ENCODE data around the gene EVX2.

The EVX2 gene

DNA sequence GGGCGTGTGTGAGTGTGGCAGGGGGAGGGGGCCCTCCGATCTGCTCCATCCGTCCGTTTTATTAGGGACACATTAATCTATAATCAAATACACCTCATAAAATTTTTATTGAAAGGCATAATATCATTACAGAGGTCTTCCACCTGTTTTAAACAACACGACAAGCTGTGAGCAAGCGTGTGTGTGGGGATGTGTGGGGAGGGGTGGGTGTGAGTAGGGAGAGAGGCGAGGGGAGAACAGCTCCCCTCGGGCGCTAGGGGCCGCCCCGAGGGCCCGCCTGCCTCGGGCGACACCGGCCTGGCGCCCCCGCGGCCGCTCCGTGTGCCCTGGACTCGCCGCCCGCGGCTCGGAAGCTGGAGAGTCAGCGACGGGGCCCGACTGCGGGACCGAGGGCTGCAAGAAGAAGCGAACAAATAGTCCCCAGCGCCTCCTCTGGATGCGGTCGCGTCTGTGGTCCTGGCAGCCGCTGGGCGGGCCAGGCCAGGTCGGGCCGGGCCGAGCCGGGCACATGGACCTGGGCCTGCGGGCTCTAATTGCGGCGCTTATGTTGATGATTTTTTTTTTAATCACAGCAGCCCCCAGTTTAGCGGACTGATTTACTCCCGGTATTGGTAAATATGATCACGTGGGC is 38.4 kb upstream of the EVX2 start:
- no peak for DNase-seq (ENCODE audit: low read depth)

DNA sequence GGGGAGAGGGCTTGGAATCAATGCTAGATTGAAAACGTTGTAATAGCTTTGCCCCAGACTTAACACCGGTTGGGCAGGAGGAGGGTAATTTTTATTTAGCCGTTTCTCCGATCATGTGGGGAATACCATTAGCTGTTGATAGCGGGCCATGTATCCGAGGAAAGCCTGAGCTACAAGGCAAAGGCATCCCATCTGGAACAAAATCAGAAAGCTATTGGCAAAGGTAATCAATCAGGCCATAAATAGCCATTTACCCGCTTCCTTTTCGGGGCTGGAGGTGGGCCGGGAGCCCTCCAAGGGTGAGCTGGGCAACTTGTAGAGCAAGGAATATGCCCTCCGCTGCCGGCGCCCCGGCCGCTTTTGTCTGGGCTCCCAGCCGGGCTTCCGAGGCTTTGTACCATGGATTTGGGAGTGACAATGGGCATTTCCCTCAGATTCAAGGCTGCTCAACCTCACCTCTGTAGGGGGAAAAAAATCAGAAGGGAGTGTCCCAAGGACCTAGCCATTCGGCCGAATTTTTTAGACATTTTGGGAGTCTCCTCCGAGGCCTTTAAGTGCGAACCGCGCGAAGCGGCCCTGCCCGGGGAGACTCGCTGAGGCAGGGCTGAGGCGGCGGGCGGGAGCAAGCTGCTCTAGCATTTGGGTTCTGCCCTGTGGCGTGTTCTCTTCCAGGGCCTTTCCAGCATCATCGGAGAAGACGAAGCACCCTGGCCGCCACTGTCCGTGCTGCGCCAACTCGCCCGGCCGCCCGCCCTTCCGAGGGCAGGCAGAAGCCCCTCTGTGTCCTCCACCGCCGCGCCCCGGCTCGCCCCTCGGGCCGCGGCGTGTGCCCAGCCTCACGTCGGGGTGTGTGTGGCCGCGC is 37.7 kb upstream of the EVX2 start:
- no peak for DNase-seq (ENCODE audit: low read depth)

DNA sequence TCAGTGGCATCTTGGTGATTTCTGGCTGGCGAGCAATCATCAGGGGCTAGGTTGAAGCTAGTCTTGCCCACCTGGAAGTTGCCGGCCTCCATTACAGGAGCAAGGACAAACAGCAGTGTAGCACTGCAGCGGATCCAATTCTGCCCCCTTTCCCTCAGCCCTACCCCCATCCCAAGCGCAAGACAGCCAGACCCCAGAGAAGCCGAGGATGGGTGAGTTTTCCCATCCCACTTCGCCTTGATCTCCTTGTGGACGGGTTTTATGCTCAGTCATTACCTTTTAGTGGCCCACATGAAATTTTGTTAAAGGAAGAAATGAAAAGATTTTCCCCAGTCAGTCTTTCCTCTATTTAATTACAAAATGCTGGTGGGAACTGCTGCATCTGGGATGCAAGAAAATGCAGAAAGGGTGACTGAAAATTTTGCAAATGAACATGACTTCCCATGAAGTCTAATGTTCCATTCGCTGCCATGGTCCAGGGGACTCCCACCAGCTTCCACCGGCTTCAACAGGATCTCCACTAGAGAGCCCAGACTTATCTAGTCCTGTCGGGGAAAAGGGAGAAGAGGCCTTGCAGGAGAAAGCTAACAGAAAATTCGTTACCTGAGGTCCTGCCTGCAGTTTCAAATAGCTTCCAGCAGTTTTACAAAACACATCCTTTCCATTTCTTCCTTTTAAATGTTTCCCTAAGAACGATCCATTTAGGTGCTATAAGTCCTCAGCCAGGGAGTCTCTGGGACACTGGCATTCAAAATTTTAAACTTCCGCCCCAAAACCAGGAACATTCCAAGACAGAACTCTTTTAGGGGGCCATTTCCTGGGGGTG is 36.8 kb upstream of the EVX2 start:
- no peak for DNase-seq (ENCODE audit: low read depth)

DNA sequence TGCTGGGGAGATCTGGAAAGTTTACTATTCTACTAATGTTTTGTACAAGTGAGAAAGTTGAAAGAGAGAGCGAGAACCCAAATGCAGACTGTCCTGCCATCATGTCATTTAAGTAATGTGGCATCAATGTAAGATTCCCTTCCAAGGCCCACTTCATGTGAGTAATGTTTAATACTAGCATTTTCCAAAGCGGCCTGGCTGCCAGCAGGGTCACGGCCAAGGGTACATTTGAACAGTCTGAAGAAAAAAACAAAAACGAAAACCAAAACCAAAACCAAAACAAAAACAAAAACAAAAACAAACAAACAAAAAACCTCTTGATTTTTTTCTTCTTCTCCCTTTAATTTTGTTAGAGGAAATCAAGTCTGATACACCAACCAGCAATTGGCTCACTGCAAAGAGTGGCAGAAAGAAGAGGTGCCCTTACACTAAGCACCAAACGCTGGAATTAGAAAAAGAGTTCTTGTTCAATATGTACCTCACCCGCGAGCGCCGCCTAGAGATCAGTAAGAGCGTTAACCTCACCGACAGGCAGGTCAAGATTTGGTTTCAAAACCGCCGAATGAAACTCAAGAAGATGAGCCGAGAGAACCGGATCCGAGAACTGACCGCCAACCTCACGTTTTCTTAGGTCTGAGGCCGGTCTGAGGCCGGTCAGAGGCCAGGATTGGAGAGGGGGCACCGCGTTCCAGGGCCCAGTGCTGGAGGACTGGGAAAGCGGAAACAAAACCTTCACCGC is 35.0 kb upstream of the EVX2 start:
- no peak for DNase-seq (ENCODE audit: low read depth)

DNA sequence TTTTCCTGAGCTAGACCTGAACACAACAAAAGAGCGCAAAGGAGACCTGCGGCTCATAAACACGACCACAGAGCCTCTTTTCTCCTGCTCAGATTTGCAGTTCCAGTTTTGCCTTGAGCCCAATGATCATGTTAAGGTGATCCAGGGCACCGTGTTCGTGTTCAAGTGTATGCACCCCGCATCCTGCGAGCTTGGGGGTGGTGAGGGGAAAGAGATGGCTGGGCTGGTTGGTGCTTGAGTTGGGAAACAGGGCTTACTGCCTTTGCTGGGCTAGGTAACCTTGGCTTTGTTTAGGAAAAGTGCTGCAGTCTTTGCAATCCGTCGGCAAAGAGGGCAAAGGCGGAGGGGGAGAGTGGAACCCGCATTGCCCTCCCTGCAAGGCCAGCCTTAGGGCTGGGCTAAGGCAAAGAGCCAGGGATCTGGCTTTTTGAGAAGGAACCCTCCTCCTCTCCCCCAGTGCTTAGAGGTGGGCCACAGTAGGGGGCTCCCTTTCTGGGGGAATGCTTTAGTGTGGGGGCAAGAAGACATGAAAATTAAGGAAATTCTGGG is 34.1 kb upstream of the EVX2 start:
- DNase-seq (ENCODE audit: low read depth) = no peak

DNA sequence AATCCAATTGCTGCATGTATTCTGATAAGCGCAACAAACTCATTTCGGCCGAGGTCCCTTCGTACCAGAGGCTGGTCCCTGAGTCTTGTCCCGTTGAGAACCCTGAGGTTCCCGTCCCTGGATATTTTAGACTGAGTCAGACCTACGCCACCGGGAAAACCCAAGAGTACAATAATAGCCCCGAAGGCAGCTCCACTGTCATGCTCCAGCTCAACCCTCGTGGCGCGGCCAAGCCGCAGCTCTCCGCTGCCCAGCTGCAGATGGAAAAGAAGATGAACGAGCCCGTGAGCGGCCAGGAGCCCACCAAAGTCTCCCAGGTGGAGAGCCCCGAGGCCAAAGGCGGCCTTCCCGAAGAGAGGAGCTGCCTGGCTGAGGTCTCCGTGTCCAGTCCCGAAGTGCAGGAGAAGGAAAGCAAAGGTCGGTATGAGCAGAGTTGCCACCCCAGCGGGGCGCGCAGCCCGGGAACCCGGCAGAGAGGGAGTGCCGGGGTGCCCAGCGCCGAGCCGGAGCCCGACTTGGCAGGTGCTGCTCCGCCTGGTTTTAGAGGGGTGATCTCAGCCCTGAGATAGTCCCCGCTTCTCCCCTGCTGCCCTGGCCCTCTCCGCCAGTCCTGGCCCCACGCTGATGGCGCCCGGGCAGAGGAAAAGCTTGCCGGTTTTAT is 33.5 kb upstream of the EVX2 start:
- no peak for DNase-seq (ENCODE audit: low read depth)

DNA sequence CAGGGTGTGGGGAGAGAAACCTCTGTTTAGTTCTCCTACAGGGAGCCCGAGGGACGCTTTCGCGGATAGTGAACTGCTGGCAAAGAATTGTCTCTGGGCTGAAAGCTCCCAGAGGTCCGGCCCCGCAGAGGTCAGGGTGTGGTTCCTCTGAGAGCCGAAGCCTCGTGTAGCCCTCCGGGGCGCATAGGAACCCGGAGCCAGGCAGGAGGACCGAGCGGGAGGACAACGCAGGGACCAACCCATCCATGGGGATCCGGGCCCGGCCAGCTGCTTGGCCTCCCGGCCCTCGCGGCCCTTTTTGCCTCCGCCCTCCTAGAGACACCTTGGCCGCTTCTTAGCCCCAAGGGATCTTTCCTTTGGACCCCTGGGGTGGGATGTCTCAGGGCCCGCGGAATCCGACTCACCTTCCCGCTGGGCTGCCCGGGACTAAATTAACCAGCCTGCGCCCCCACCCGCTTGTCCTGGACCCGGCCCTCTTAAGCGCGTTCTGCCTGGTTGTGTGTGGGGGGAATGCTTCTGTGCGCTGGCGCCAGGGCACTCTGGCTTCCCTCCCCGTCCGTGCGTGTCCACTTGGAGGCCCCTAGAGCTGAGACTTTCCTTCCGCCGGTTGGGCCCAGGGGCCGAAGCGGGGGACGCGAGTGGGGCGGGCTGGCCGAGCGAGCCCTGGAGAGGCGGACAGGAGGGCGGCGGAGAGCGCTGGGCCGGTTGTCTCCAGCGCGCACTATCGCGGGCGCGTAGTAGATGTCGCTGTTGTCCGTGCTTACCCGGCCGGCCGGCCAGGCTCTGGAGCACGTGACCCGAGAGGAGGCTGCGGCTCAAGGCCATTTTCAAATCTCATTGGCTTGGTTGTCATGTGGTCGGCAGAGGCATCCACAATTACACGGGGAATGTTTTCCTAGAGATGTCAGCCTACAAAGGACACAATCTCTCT is 32.4 kb upstream of the EVX2 start, which contains the start of gene HOXD10:
Gene HOXD10, plus strand, starts transcription at position 896 of the 931 bp plus-strand sequence. CDS start 56 bp downstream, outside the sequence.
- DNase-seq (ENCODE audit: low read depth) = no peak

DNA sequence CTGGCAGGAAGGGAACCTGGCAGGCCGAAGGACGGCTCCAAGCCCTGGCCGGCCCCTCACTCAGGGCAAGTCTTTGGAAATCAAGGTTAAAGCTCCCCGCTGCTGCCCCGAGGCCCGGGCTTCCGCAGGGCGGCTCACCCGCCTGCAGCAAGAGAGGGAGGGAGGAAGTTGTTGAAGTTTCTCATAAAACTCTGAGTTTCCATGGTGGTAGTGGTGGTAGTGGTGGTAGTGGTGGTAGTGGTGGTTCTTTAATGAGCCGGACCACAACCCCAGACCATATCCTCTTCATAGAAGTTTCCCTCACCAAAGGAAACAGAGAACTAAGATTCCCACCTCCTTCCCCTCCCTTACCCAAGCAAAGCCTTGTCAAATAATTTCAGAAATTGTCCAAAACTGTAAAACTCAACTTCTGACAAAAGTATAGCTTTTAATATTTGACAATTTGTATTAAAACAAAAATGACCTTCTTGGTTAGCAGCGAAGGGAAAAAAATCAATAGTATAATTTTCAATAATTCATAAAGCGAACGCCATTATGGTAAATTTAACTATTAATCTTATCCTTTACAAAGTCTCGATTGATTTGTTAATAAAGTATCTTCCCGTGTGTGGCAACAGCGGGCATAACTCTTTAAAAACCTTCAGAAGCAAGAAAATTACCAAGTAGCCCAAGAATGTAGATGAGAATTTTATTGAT is 31.3 kb upstream of the EVX2 start:
- no peak for DNase-seq (ENCODE audit: low read depth)

DNA sequence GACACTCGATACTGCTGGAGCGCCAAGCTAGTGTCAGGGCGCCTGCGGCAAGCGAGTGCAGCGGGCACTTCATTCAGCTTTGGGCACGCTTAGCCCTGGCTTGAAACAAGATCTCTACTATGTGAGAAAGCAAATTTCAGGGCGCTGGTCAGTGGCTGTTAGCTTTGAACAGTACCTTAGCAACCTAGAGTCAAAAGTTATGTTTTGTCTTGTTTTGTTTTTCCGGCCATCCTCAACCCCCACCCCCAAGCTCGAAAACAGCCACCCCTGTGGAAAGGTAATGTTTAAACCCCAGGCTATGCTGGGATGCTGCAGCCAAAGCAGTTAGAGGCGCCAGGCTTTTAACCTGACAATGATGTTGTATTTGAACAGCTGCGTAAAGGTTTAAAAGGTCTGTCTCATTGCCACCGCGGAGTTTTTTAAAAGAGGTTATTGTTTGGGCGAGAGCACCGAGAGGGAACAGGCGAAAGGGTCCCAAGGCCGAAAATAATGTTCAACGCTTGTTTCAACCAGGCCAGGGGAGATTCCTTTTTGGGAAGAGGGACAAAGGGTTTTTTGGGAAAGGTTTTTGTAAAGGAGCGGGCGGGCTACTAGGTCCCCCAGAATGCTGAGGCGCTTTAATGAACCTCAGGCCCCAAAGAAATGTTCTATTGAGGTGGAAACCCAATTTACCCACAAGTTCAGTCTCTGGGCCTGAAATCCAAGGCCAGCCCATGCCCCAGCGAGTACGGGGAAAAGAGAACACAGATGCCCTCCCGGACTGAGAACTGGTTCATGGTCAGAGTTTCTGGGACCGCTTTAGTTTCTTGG is 30.6 kb upstream of the EVX2 start:
- DNase-seq (ENCODE audit: low read depth) = no peak

DNA sequence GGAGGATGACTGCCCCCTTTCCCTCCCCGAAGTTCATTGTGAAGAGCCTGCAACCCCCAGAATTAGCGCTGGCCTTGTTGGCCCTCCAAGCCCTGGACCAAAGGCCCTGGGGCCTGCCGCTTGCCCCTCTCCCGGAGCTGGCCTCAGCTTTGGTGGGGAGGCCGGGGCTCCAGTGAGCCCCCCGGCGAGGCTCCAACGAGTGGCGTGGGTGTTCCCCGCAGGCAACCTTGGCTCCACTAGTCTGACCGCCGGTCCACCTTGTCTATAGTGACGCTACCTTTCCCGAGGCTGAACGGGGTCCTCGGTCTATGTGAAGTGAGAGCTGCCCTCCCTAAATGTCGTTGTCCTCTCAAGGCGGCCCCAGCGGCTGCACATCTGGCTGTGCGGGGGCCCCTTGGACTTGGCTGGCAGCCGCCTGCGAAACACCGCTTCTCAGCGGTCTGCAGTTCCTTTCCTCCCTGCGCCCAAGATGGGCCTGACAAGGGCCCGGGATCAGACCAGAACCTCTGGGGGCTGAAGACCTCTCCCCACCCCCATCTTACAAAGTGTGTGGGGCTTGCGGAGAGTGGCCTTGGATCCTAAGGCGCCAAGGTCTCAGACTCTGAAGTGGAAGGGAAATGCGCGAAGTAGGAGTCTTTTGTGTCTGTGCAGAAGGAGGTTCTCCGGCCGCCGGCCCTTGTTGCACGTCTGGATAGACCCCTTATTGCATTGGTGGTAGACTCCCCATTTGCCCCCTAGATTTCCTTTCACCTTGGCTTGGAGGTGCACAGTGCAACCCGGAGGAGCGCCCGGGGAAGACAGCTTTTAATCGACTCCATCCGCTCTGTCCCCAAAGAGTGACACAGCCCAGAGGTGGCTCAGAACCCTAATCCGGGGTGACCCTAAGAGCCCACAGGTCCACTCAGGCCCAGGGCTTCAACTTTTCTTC is 28.9 kb upstream of the EVX2 start:
- DNase-seq (ENCODE audit: low read depth) = no peak

DNA sequence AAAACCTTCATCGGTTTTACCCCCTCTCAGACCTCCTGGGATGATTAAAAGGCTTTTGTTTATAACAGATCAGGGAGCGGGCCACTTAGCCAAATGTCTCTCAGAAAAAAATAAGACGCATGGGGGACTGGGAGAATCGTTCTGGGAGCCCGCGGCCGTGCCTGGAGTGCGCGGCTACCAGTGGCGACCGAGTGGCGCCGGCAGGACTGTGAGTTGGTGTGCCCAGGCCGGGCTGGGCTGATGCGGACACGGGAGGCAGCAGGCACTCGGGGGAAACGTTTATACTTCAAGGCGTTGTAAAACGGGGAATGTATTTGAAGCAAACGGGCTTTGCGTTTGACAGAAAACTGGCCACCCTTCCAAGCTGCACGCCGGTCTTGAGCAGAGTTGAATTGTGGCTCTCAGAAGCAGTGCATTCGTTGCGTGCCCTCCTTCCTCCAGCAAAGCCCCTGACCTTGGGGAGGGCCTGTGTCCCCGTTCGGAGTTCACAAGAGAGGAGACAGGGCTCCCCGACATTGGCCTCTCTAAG is 28.1 kb upstream of the EVX2 start:
- no peak for DNase-seq (ENCODE audit: low read depth)

DNA sequence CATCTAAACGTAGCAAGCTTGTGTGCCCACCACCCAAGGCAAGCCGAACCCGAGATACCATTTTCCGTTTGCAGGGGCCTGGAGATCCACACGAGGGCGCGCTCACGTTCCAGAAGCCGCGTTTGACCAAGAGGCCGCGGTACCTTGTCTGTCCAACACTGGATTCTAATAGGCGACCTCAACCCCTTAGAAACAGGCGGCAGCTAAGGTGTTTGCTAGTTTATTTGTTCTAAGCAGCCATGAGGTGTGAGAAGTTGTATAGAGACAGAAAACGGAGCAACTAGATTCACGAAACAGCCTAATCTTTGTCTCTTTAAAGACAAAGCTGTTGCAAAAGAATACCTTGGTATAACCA is 27.5 kb upstream of the EVX2 start:
- DNase-seq (ENCODE audit: low read depth) = no peak

DNA sequence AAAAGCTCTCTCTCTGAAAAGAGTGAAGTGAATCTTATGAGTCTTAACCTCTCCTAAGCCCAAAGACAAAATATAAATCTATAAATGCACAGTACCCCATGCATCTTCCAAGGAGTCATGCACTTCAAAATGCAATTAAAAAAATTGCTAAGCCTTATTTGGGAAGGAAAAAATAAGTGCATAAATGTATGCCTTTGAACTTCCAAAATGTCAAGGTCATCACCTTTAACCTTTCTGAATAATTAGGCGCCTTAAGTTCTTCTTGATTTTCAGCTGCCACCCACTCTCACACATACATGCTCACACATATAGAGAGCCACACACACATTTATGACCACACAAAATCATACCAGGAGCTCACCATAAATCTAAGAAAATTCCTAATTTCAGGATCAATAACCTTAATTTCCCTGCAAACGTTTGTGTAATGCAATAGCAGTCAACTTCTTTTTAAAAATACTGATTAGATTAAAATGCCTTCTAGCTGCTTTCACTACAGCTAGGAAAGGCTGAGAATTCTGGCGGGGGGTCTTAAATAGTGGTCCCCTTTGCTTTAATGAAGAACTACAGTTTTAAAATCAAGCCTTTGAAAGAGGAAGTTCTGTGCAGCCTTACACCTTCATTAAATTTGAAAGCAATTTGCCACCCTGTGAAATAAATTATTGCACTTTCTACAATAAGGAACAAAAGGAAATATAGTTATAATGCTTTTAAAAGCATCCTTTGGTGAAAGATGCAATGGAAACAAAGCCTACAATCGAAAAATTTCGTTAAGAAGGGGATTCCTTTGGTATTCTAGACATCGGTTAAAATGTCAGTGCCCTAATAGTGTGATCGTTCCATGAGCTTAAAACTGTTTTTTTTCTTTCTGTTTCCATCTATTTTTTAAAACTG is 26.9 kb upstream of the EVX2 start:
- DNase-seq (ENCODE audit: low read depth) = no peak

DNA sequence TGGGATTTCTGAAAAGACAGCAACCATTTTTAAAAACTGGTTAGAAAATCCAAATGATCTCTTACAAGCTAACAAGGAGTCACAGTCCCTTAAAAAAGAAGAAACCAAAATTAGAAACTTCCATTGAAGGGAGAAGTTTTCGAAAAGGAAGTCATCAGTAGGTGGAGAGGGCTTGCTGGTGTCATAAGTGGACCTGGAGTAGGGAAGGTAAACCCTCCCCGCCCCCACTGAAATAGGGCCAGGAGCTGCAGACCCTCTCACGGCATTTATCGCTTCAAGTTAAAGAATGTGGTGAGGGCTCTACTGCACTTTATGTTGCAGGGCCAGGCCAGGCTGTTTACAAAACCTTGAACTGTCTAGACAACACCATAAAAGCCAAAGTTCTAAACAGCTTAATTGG is 26.2 kb upstream of the EVX2 start:
- DNase-seq (ENCODE audit: low read depth) = no peak

DNA sequence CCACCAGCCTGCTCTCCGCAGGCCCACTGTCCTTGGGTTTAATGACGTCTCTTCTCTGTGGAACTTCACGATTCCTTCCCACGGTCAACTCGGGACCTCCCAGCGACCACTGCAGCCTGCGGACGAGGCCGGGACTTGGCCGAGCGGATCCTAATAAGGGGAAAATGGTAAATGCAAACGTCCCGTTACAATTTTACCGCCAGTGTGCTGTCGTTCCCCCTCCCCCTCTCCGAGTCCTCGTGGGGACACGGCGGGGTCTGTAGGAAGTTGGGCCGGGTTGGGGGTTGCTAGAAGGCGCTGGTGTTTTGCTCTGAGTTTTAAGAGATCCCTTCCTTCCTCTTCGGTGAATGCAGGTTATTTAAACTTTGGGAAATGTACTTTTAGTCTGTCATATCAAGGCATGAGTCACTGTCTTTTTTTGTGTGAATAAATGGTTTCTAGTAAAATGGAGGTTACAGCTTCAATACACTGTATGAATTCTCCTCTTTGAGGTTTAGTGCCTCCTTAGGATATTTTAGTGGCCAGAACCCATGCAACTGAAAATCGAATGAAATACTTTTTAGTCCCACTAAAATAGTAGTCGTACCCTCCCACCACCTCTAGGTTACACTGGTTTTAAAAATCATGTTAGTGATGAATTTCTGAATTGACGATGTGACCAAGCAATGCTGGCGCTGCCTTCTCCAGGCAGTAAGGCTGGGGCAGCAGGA is 25.6 kb upstream of the EVX2 start:
- DNase-seq (ENCODE audit: low read depth) = no peak
